ENCODE measurements around the gene CA11. TPM values are rescaled to one million over a fixed set of nuclear protein-coding genes. Genes with fewer than 3 reads are reported as not detected.

The CA11 gene
- total and polyA plus RNA-seq, 3 experiments from 2014 or later: 8.3 to 13.0 (median 12.7) TPM

- peaks cover 0 to 2% (median 0%) of the 10 kb centered on the region in 5 donors for H3K9me3 Mint-ChIP-seq
- peaks cover 0 to 3% of the 10 kb centered on the region in 2 donors for H3K27me3 Mint-ChIP-seq
- Histone ChIP-seq H3K36me3 (ENCODE audit: insufficient read depth, low read length) (peaks cover 24% of the 10 kb centered on the region), H3K27ac (ENCODE audit: low read depth, low read length) (peak overlapping the region; percentile 81), H3K9me3 (ENCODE audit: low read length) (no peaks in the 10 kb centered on the region), H3K4me3 (ENCODE audit: low read length) (peak overlapping the region; percentile 76), H3K4me1 (ENCODE audit: insufficient read depth, low read length) (peaks cover 33% of the 10 kb centered on the region), H3K27me3 (ENCODE audit: insufficient read depth, low read length, poor library complexity, severe bottlenecking) (no peaks in the 10 kb centered on the region)
- peak overlapping the region; percentile 90 to 99 (median 98) for H3K27ac Mint-ChIP-seq
- H3K36me3 Mint-ChIP-seq: peaks cover 0 to 63% (median 9%) of the 10 kb centered on the region in 3 donors
- H3K4me3 Mint-ChIP-seq: peak overlapping the region; percentile 94 to 100 (median 98)
- POLR2A ChIA-PET: interaction anchor here (1.1 to 1.8 kb wide), 2 partner anchors 36 to 104 kb away, joined by 3 to 5 read pairs; no protein-coding TSS in a partner anchor
- CTCF ChIA-PET: interaction anchor here (1.2 to 3.2 kb wide), 5 partner anchors 9 to 283 kb away, joined by 3 to 16 read pairs (median 3); partner anchors contain the start of gene KDELR1
- peaks cover 42 to 54% (median 49%) of the 10 kb centered on the region in 3 donors for H3K4me1 Mint-ChIP-seq
- no peak for DNase-seq
Observed at GRCh38 chr19:48617146-48617937, 28.6 kb downstream of the CA11 start.

GRCh38 chr19:48616491-48617056 is 29.4 kb downstream of the CA11 start:
- Mint-ChIP-seq H3K9me3 (peaks cover 0 to 2% (median 0%) of the 10 kb centered on the region in 5 donors), H3K4me3 (peak overlapping the region; percentile 48 to 98 (median 97)), H3K27ac (peak overlapping the region; percentile 76 to 99 (median 92)), H3K36me3 (peaks cover 0 to 58% (median 7%) of the 10 kb centered on the region in 3 donors), H3K27me3 (peaks cover 0 to 3% of the 10 kb centered on the region in 2 donors), H3K4me1 (peaks cover 39 to 52% (median 44%) of the 10 kb centered on the region in 3 donors)
- no peak for DNase-seq
- Histone ChIP-seq H3K36me3 (ENCODE audit: insufficient read depth, low read length) (peaks cover 24% of the 10 kb centered on the region), H3K4me1 (ENCODE audit: insufficient read depth, low read length) (peaks cover 33% of the 10 kb centered on the region), H3K27me3 (ENCODE audit: insufficient read depth, low read length, poor library complexity, severe bottlenecking) (no peaks in the 10 kb centered on the region), H3K4me3 (ENCODE audit: low read length) (no peak overlapping the region), H3K9me3 (ENCODE audit: low read length) (no peaks in the 10 kb centered on the region), H3K27ac (ENCODE audit: low read depth, low read length) (peak overlapping the region; percentile 81)
- POLR2A ChIA-PET: interaction anchor here (1.1 kb wide), 1 partner anchor 37 kb away, joined by 3 read pairs; no protein-coding TSS in a partner anchor
- CTCF ChIA-PET: interaction anchor here (1.2 to 3.2 kb wide), 4 partner anchors 8 to 283 kb away, joined by 3 to 16 read pairs (median 3); partner anchors contain the start of gene KDELR1

GRCh38 chr19:48616041-48616436 is 29.9 kb downstream of the CA11 start:
- Mint-ChIP-seq H3K27ac (peak overlapping the region; percentile 76 to 99 (median 92)), H3K27me3 (peaks cover 0 to 3% of the 10 kb centered on the region in 2 donors), H3K4me3 (peak overlapping the region; percentile 40 to 98 (median 97)), H3K9me3 (peaks cover 0 to 2% (median 0%) of the 10 kb centered on the region in 5 donors), H3K36me3 (peaks cover 0 to 55% (median 6%) of the 10 kb centered on the region in 3 donors), H3K4me1 (peaks cover 36 to 52% (median 41%) of the 10 kb centered on the region in 3 donors)
- H3K27me3 ChIP-seq (ENCODE audit: insufficient read depth, low read length, poor library complexity, severe bottlenecking): no peaks in the 10 kb centered on the region
- H3K4me1 ChIP-seq (ENCODE audit: insufficient read depth, low read length): peaks cover 33% of the 10 kb centered on the region
- no peak for DNase-seq
- peak overlapping the region; percentile 81 for H3K27ac ChIP-seq (ENCODE audit: low read depth, low read length)
- H3K4me3 ChIP-seq (ENCODE audit: low read length): no peak overlapping the region
- CTCF ChIA-PET: interaction anchor here (1.2 to 1.3 kb wide), 2 partner anchors 126 to 377 kb away, joined by 3 read pairs; partner anchors contain the start of genes GYS1 and RUVBL2
- POLR2A ChIA-PET: interaction anchor here (0.8 to 1.1 kb wide), 2 partner anchors 8 to 37 kb away, joined by 3 read pairs; no protein-coding TSS in a partner anchor
- no peaks in the 10 kb centered on the region for H3K9me3 ChIP-seq (ENCODE audit: low read length)
- peaks cover 24% of the 10 kb centered on the region for H3K36me3 ChIP-seq (ENCODE audit: insufficient read depth, low read length)

GRCh38 chr19:48615231-48616040 is 30.6 kb downstream of the CA11 start:
- Mint-ChIP-seq H3K36me3 (peaks cover 0 to 55% (median 6%) of the 10 kb centered on the region in 3 donors), H3K9me3 (peaks cover 0 to 2% (median 0%) of the 10 kb centered on the region in 5 donors), H3K4me1 (peaks cover 36 to 52% (median 41%) of the 10 kb centered on the region in 3 donors), H3K4me3 (peak overlapping the region in 3 of 7 donors; percentile 26 to 94 (median 39)), H3K27ac (peak overlapping the region in 3 of 8 donors; percentile 22 to 45 (median 45)), H3K27me3 (peaks cover 0 to 3% of the 10 kb centered on the region in 2 donors)
- CTCF ChIA-PET: interaction anchor here (1.2 kb wide), 1 partner anchor 378 kb away, joined by 3 read pairs; the partner anchor contains the start of genes GYS1 and RUVBL2
- no peaks in the 10 kb centered on the region for H3K9me3 ChIP-seq (ENCODE audit: low read length)
- H3K4me3 ChIP-seq (ENCODE audit: low read length): no peak overlapping the region
- no peaks in the 10 kb centered on the region for H3K27me3 ChIP-seq (ENCODE audit: insufficient read depth, low read length, poor library complexity, severe bottlenecking)
- peaks cover 24% of the 10 kb centered on the region for H3K36me3 ChIP-seq (ENCODE audit: insufficient read depth, low read length)
- POLR2A ChIA-PET: interaction anchor here (0.6 to 1.0 kb wide), 3 partner anchors 9 to 113 kb away, joined by 3 to 4 read pairs (median 4); no protein-coding TSS in a partner anchor
- no peak for DNase-seq
- H3K27ac ChIP-seq (ENCODE audit: low read depth, low read length): no peak overlapping the region
- H3K4me1 ChIP-seq (ENCODE audit: insufficient read depth, low read length): peaks cover 33% of the 10 kb centered on the region

DNA sequence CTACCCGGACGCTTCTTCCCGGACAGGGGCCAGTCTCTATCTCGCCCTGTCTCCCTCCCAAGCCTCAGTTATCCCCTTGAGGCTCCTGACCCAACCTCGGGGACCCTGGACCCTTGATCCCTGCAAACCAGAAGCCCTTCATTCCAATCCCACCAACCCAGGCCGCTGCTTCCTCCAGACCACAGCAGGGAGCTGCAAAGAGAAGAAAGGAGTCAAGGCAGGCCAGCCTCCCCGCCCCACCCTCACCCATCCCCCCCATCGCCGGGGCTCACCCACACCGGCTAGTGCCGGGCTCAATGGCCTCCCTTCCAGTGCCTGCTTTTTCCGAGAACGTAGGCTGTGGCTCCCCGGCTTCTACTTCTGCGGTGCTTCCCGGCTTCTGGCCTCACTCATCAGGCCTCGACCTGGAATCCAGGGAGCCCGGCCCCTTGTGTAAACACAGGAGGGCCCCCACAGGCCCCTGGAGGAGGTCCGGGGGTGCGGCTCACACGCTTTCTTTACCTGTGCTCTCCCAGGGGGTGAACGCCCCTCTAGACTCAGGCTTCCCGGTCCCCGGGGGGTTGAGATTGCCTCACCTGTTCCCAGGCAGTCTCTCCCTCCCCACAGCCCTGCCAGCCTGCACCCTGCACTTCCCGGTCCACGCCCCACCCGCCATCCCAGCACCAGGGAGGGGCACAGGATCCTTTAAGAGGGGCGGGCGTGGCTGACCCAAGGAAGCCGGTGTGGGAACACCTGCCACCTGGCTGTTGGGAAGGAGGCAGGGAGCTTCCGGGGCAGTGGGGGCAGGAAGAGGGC is 31.4 kb downstream of the CA11 start, which contains the start of gene FAM83E:
Gene FAM83E (minus strand): TSS at position 641 of the 795 bp plus-strand sequence. CDS start 1,704 bp downstream, outside the sequence.
- Mint-ChIP-seq H3K4me1 (peaks cover 29 to 44% (median 34%) of the 10 kb centered on the region in 3 donors), H3K9me3 (peaks cover 0 to 2% (median 0%) of the 10 kb centered on the region in 5 donors), H3K36me3 (peaks cover 0 to 51% (median 6%) of the 10 kb centered on the region in 3 donors), H3K27ac (peak within 1 kb of the TSS in 5 of 8 donors; percentile 45 to 97 (median 63)), H3K27me3 (peaks cover 0 to 3% of the 10 kb centered on the region in 2 donors), H3K4me3 (peak within 1 kb of the TSS in 3 of 7 donors; percentile 26 to 94 (median 39))
- DNase-seq: no peak
- Histone ChIP-seq H3K27ac (ENCODE audit: low read depth, low read length) (no peak within 1 kb of the TSS), H3K9me3 (ENCODE audit: low read length) (no peaks in the 10 kb centered on the region), H3K27me3 (ENCODE audit: insufficient read depth, low read length, poor library complexity, severe bottlenecking) (no peaks in the 10 kb centered on the region), H3K4me1 (ENCODE audit: insufficient read depth, low read length) (peaks cover 26% of the 10 kb centered on the region), H3K4me3 (ENCODE audit: low read length) (no peak within 1 kb of the TSS), H3K36me3 (ENCODE audit: insufficient read depth, low read length) (peaks cover 24% of the 10 kb centered on the region)
- ChIA-PET POLR2A (interaction anchor here (1.0 kb wide), 1 partner anchor 10 kb away, joined by 4 read pairs; no protein-coding TSS in a partner anchor), CTCF (interaction anchor here (1.2 kb wide), 2 partner anchors 30 to 379 kb away, joined by 3 read pairs; partner anchors contain the start of genes GYS1 and RUVBL2)

DNA sequence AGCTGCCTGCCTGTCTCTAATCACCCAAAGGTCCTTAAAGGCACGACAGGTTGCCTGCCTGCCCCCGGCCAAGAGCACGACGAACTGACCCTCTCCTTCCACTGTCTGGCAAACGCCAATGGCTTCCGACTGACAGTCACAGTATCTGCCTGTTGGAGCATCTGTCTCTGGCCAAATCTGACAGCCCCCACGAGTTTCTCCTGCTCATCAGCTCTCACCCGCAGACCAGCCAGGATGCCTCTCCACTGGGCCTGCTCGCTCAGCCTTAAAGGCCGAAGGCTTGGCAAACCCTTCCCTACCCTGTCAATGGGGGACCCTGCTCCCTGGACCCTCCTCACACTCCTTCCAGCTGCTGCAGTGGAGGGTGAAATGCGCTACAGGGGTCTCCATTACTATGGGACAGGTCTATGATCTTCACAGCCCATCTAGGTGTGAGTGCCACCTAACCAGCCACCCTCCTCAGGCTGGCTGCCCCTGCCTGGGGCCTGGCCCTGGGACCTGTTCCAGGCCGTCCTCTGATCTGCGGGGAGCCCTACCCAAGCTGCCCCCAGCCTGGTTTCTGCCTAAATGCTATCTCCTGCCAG is 32.0 kb downstream of the CA11 start:
- Histone ChIP-seq H3K9me3 (ENCODE audit: low read length) (no peaks in the 10 kb centered on the region), H3K36me3 (ENCODE audit: insufficient read depth, low read length) (peaks cover 24% of the 10 kb centered on the region), H3K27me3 (ENCODE audit: insufficient read depth, low read length, poor library complexity, severe bottlenecking) (no peaks in the 10 kb centered on the region), H3K27ac (ENCODE audit: low read depth, low read length) (no peak overlapping the region), H3K4me1 (ENCODE audit: insufficient read depth, low read length) (peaks cover 25% of the 10 kb centered on the region), H3K4me3 (ENCODE audit: low read length) (no peak overlapping the region)
- DNase-seq: no peak
- Mint-ChIP-seq H3K4me1 (peaks cover 26 to 39% (median 30%) of the 10 kb centered on the region in 3 donors), H3K9me3 (no peaks in the 10 kb centered on the region), H3K27ac (peak overlapping the region in 4 of 8 donors; percentile 51 to 97 (median 69)), H3K36me3 (peaks cover 0 to 44% (median 6%) of the 10 kb centered on the region in 3 donors), H3K4me3 (peak overlapping the region in 1 of 7 donors; percentile 65), H3K27me3 (no peaks in the 10 kb centered on the region)
- POLR2A ChIA-PET: interaction anchor here (1.0 kb wide), 1 partner anchor 10 kb away, joined by 4 read pairs; no protein-coding TSS in a partner anchor
- CTCF ChIA-PET: interaction anchor here (1.2 kb wide), 1 partner anchor 29 kb away, joined by 3 read pairs; no protein-coding TSS in a partner anchor

All from CD8-positive, alpha-beta memory T cell (primary cell).